Neuronal stem cell (in vitro differentiated cells): Measurements from ENCODE around the gene MFGE8.
A peak's percentile ranks its signal among the peaks of the same experiment; 100 is the strongest.

Experiments
- DNase-seq: peaks from one replicate; pipeline ENCODE4 v3.0.0-alpha.2; 2013; ENCODE audit warnings: low spot score
- H2AFZ ChIP-seq: one replicate; pipeline ENCODE4 v1.6.1; 2013; ENCODE audit warnings: mild to moderate bottlenecking, low read length, inconsistent platforms
- H2AK5ac ChIP-seq: 2 replicates; pipeline ENCODE4 v1.6.1; 2013; ENCODE audit warnings: low read depth, mild to moderate bottlenecking, inconsistent platforms, low read length, moderate library complexity, mixed read lengths
- H2BK120ac ChIP-seq: 2 replicates; pipeline ENCODE4 v1.6.1; 2013; ENCODE audit warnings: low read depth, mild to moderate bottlenecking, inconsistent platforms, low read length, moderate library complexity, mixed read lengths
- H2BK12ac ChIP-seq: one replicate; pipeline ENCODE4 v1.6.1; 2013; ENCODE audit warnings: low read length, inconsistent platforms
- H2BK15ac ChIP-seq: 2 replicates; pipeline ENCODE4 v1.6.1; 2013; ENCODE audit warnings: mild to moderate bottlenecking, low read length, inconsistent platforms, mixed read lengths
- H2BK5ac ChIP-seq: one replicate; pipeline ENCODE4 v1.6.1; 2013; ENCODE audit warnings: inconsistent platforms, mild to moderate bottlenecking, low read length, moderate library complexity
- H3K14ac ChIP-seq: one replicate; pipeline ENCODE4 v1.6.1; 2013; ENCODE audit warnings: low read length, inconsistent platforms
- H3K18ac ChIP-seq: 2 replicates; pipeline ENCODE4 v1.6.1; 2013; ENCODE audit warnings: low read length, inconsistent platforms
- H3K23ac ChIP-seq: 2 replicates; pipeline ENCODE4 v1.6.1; 2013; ENCODE audit warnings: low read depth, mild to moderate bottlenecking, mixed read lengths, low read length, inconsistent platforms; ENCODE audit not compliant: poor library complexity
- H3K27ac ChIP-seq: replicated peaks from 3 replicates; pipeline ENCODE4 v1.5.1; 2013; ENCODE audit warnings: low read length, inconsistent platforms
- H3K27me3 ChIP-seq, 3 experiments: 2 replicates each; pipeline ENCODE4 v1.6.1; 2013; ENCODE audit warnings: low read length in 3 of 3, mild to moderate bottlenecking in 2 of 3, inconsistent platforms in 1 of 3, low read depth in 1 of 3, mixed read lengths in 1 of 3, moderate library complexity in 1 of 3; ENCODE audit not compliant: control insufficient read depth in 3 of 3, insufficient read depth in 3 of 3
- H3K36me3 ChIP-seq, 2 donors: replicated peaks in 1 of 2; 2 replicates each; pipeline ENCODE4 v1.6.1; 2013; ENCODE audit warnings: low read length in 2 of 2; ENCODE audit not compliant: control insufficient read depth in 2 of 2, insufficient read depth in 2 of 2
- H3K4ac ChIP-seq: 2 replicates; pipeline ENCODE4 v1.6.1; 2013; ENCODE audit warnings: inconsistent platforms, mild to moderate bottlenecking, low read length, moderate library complexity
- H3K4me1 ChIP-seq, 2 donors: 1 replicate in 1 of 2; 2 replicates in 1 of 2; pipeline ENCODE4 v1.6.1; 2013; ENCODE audit warnings: low read length in 2 of 2, low read depth in 1 of 2; ENCODE audit not compliant: control insufficient read depth in 2 of 2, insufficient read depth in 1 of 2
- H3K4me2 ChIP-seq: one replicate; pipeline ENCODE4 v1.6.1; 2013; ENCODE audit warnings: mild to moderate bottlenecking, low read length, inconsistent platforms; ENCODE audit not compliant: insufficient read depth, poor library complexity, severe bottlenecking
- H3K4me3 ChIP-seq, 2 donors: 2 replicates each; pipeline ENCODE4 v1.5.1; 2013; ENCODE audit warnings: low read length in 2 of 2, mild to moderate bottlenecking in 2 of 2, inconsistent platforms in 1 of 2, moderate library complexity in 1 of 2
- H3K79me1 ChIP-seq: one replicate; pipeline ENCODE4 v1.6.1; 2013; ENCODE audit warnings: low read depth, mild to moderate bottlenecking, inconsistent platforms, low read length, moderate library complexity
- H3K9ac ChIP-seq: one replicate; pipeline ENCODE4 v1.6.1; 2013; ENCODE audit warnings: mild to moderate bottlenecking, low read depth, low read length, inconsistent platforms; ENCODE audit not compliant: poor library complexity
- H3K9me3 ChIP-seq, 2 donors: replicated peaks in 1 of 2; 2 replicates each; pipeline versions ENCODE3 to v1.6.1; 2013; ENCODE audit warnings: low read length in 2 of 2, mild to moderate bottlenecking in 2 of 2, inconsistent platforms in 1 of 2, low read depth in 1 of 2, mixed read lengths in 1 of 2, moderate library complexity in 1 of 2; ENCODE audit not compliant: control insufficient read depth in 2 of 2, insufficient read depth in 1 of 2
- H4K8ac ChIP-seq: one replicate; pipeline ENCODE4 v1.6.1; 2013; ENCODE audit warnings: low read depth, mild to moderate bottlenecking, inconsistent platforms, low read length, moderate library complexity
- H4K91ac ChIP-seq: one replicate; pipeline ENCODE4 v1.6.1; 2013; ENCODE audit warnings: low read length, low read depth, mild to moderate bottlenecking, inconsistent platforms; ENCODE audit not compliant: poor library complexity
- whole genome bisulfite sequencing, 2 donors: extraction: QIAGEN DNeasy Blood & Tissue Kit; methylation state at CpG; one replicate each; pipeline ENCODE4 v1.1.7; 2013; ENCODE audit warnings: missing lambda C conversion rate in 2 of 2, mixed read lengths in 1 of 2; ENCODE audit not compliant: insufficient read length in 2 of 2, insufficient replicate concordance in 1 of 2; ENCODE audit errors: extremely low coverage in 2 of 2; 5-methylcytosine and 5-hydroxymethylcytosine counted together

Gene MFGE8

GRCh38 chr15:88898736-88899135 is 14.4 kb downstream of the MFGE8 start:
- no peak overlapping the region for H2AK5ac ChIP-seq
- no peak overlapping the region for H4K91ac ChIP-seq
- H2BK15ac ChIP-seq, result peak overlapping the region; percentile 87
- H2BK5ac ChIP-seq, result no peak overlapping the region
- H3K4me2 ChIP-seq, result no peak overlapping the region
- H3K9me3 ChIP-seq, result no peaks in the 10 kb centered on the region
- no peak overlapping the region for H3K4me3 ChIP-seq
- H3K36me3 ChIP-seq, result peaks cover 26 to 39% of the 10 kb centered on the region in 2 donors
- DNase-seq, result no peak
- peak overlapping the region; percentile 22 for H3K27ac ChIP-seq
- peaks cover 0 to 19% (median 12%) of the 10 kb centered on the region in 3 experiments for H3K27me3 ChIP-seq
- H3K4ac ChIP-seq, result no peak overlapping the region
- no peak overlapping the region for H2BK120ac ChIP-seq
- no peak overlapping the region for H3K9ac ChIP-seq
- H3K23ac ChIP-seq, result no peak overlapping the region
- no peak overlapping the region for H2BK12ac ChIP-seq
- no CpG with 5 or more reads among the region's 15 CpGs for WGBS, 2 donors
- peak overlapping the region; percentile 13 for H3K18ac ChIP-seq
- peaks cover 21 to 25% of the 10 kb centered on the region in 2 donors for H3K4me1 ChIP-seq
- no peak overlapping the region for H2AFZ ChIP-seq
- peak overlapping the region; percentile 64 for H3K14ac ChIP-seq
- no peak overlapping the region for H4K8ac ChIP-seq
- H3K79me1 ChIP-seq, result peaks cover 5% of the 10 kb centered on the region

DNA sequence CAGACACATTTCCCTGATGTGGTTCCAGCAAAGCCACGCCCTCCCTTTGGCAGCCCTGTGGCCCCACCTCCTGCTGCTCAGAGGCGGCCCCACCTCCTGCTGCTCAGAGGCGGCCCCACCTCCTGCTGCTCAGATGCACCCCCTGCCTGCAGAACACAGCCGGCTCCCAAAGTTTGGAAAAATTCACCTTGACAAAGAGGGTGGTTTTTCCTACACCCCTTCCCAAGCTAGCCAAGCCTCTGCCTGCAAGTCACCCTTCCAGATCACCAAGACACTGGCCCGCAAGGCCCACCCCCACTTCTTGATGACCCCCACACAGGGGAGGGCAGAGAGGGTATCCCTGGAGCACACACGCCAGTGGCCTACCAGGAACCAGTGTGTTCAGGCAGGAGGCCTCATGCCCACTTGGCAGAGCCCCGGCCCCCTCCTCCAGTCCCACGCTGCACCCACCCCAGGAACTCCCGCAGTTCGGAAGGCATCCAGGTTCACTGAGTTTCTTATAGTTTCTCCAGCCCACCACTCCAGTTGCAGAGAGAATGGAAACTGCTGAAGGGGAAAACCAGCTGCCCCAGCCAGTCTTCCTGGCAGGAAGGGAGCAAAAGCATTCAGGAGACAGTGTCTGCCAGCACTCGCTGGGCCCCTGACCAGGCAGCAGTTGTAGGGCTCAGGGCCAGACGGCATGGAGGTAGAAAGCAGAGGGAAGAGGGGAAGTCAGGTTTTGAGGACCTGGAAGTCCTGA is 15.6 kb downstream of the MFGE8 start:
- H3K4me3 ChIP-seq, result no peak overlapping the region
- H3K4me1 ChIP-seq, result peaks cover 21 to 25% of the 10 kb centered on the region in 2 donors
- peak overlapping the region; percentile 29 for H2BK120ac ChIP-seq
- H3K4ac ChIP-seq, result no peak overlapping the region
- no peak for DNase-seq
- peak overlapping the region; percentile 73 for H2BK15ac ChIP-seq
- H3K18ac ChIP-seq, result peak overlapping the region; percentile 84
- H3K27me3 ChIP-seq, result peaks cover 0 to 19% (median 12%) of the 10 kb centered on the region in 3 experiments
- H4K91ac ChIP-seq, result no peak overlapping the region
- no CpG with 5 or more reads among the region's 12 CpGs for WGBS, 2 donors
- H3K9me3 ChIP-seq, result no peaks in the 10 kb centered on the region
- H3K79me1 ChIP-seq, result peaks cover 2% of the 10 kb centered on the region
- peaks cover 19 to 31% of the 10 kb centered on the region in 2 donors for H3K36me3 ChIP-seq
- H3K4me2 ChIP-seq, result no peak overlapping the region
- H2BK5ac ChIP-seq, result no peak overlapping the region
- no peak overlapping the region for H2AFZ ChIP-seq
- H2BK12ac ChIP-seq, result peak overlapping the region; percentile 68
- no peak overlapping the region for H4K8ac ChIP-seq
- peak overlapping the region; percentile 6 for H3K27ac ChIP-seq
- no peak overlapping the region for H3K9ac ChIP-seq
- H3K23ac ChIP-seq, result no peak overlapping the region
- H3K14ac ChIP-seq, result no peak overlapping the region
- H2AK5ac ChIP-seq, result peak overlapping the region; percentile 94

DNA sequence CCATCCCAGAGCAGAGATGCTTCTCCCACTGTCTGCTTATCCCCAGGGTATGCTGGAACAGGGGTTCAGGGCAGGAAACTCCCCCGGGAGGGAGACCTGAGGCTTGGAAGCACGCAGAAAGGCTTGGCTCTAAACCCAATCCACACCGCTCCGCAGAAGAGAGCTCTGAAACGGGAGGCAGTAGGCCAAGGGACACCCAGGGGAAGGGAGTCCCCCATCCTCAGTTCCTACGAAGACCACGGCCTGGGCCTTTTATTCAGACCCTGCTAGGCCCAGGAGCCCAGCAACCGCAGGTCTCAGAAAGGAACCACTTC is 16.1 kb downstream of the MFGE8 start:
- Histone ChIP-seq H2BK12ac (no peak overlapping the region), H3K27ac (peak overlapping the region; percentile 17)
- no CpG with 5 or more reads among the region's 8 CpGs for WGBS, 2 donors

GRCh38 chr15:88896333-88897033 is 16.7 kb downstream of the MFGE8 start:
- WGBS, 2 donors, result no CpG with 5 or more reads among the region's 8 CpGs
- Histone ChIP-seq H4K8ac (no peak overlapping the region), H3K4me3 (no peak overlapping the region), H3K4ac (no peak overlapping the region), H2BK120ac (no peak overlapping the region), H2BK12ac (no peak overlapping the region), H3K9ac (no peak overlapping the region), H3K18ac (no peak overlapping the region), H4K91ac (no peak overlapping the region), H3K9me3 (no peaks in the 10 kb centered on the region), H3K4me2 (no peak overlapping the region), H3K4me1 (peaks cover 21 to 22% of the 10 kb centered on the region in 2 donors), H3K27me3 (peaks cover 0 to 19% (median 12%) of the 10 kb centered on the region in 3 experiments), H3K27ac (peak overlapping the region; percentile 67), H3K14ac (no peak overlapping the region), H3K36me3 (peaks cover 10 to 20% of the 10 kb centered on the region in 2 donors), H2AFZ (no peak overlapping the region), H3K79me1 (no peaks in the 10 kb centered on the region), H3K23ac (no peak overlapping the region), H2BK15ac (no peak overlapping the region), H2AK5ac (peak overlapping the region; percentile 36), H2BK5ac (no peak overlapping the region)
- DNase-seq, result no peak

More for the DNA sequence above, 16.1 kb downstream of the MFGE8 start:
- Histone ChIP-seq H2AK5ac (peak overlapping the region; percentile 36), H3K79me1 (no peaks in the 10 kb centered on the region), H4K91ac (no peak overlapping the region), H4K8ac (no peak overlapping the region), H2AFZ (no peak overlapping the region), H3K18ac (peak overlapping the region; percentile 78), H3K4me1 (peaks cover 21 to 22% of the 10 kb centered on the region in 2 donors), H2BK120ac (no peak overlapping the region), H3K4me2 (no peak overlapping the region), H3K36me3 (peaks cover 15 to 26% of the 10 kb centered on the region in 2 donors), H3K23ac (no peak overlapping the region), H3K9me3 (no peaks in the 10 kb centered on the region), H3K4me3 (no peak overlapping the region), H2BK15ac (no peak overlapping the region), H3K9ac (no peak overlapping the region), H2BK5ac (no peak overlapping the region), H3K4ac (no peak overlapping the region), H3K27me3 (peaks cover 0 to 19% (median 12%) of the 10 kb centered on the region in 3 experiments), H3K14ac (no peak overlapping the region)
- no peak for DNase-seq
